Measurements from ENCODE around the gene BZW2.

DNA sequence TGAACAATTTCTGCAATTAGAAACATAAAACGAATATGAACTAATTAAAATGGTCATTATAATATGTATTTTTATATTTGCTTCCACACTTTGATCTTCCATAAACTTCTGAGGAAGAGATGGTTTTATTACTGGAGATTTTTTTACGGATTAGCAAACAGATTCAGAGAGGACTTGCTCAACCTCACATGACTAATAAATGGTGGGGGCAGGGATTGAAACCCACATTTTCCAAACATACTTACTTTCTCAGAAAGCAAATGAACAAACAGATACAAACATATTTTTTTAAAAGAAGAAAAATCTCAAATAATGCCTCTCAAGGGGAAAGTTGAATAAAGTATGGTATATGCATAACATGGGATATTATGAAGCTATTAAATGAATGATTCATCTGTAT is 18.7 kb upstream of the BZW2 start:
- no peak for TF ChIP-seq POLR2AphosphoS5 (IDR thresholded peaks at IDR 0.05; ENCODE audit: low read depth, low read length)
- no peak for TF ChIP-seq POLR2A (IDR thresholded peaks at IDR 0.05; ENCODE audit: low read depth, low read length)

Measured in GM12892 (cell line).